SKM-1 treated with dmso at 0.1 percent for 144 hours (cell line): Measurements from ENCODE around the gene OMP.
A peak's percentile ranks its signal among the peaks of the same experiment; 100 is the strongest.

ENCODE experiments used
- DNase-seq: peaks from one replicate; lab custom pipeline; 2025; ENCODE audit not compliant: unreplicated experiment; lab: John Stamatoyannopoulos, UW

OMP gene

DNA sequence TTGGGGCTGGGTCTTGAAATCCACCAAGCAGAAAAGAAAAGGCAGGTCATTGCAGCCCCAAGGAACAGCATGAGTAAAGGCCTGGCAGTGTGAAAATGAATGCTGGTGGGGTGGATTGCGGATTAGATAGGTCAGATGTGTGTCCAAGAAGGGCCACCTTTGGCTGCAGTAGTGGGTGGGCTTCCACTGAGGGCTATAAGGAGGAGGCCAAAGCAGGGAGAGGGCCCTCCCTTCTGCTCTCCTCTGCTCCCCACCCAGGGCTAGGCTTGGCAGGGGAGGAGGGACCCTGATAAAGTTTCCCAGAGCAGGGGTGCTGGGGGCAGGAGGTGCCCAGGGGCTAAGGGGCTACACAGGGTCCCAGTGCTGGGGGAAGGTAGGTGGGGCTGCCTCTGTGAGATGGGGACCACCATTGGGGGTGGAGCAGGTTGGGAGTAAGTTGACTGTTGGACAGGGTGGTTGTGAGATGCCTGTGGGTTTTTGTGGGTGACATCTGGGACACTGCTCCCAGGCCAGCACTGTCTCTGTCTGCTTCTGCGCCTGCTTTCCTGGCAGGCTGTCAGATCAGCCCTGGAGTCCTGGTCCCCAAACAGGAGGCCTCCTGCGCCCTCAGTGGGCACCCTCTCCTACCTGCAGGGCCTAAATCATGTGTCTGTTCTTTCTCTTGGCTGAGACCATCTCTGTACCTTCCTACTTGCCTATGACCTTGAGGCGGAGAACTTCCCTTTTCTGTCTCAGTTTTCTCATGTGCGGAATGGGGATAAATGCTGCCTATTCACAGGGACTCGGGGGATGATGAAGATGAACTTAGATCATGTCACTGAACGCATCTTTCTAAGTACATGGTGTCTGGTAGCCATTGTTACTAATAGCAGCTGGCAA, 33.9 kb upstream of the OMP start:
- DNase-seq: no peak

- no peak for DNase-seq
Measured at GRCh38 chr11:77069336-77069968, 33.2 kb upstream of the OMP start.

DNA sequence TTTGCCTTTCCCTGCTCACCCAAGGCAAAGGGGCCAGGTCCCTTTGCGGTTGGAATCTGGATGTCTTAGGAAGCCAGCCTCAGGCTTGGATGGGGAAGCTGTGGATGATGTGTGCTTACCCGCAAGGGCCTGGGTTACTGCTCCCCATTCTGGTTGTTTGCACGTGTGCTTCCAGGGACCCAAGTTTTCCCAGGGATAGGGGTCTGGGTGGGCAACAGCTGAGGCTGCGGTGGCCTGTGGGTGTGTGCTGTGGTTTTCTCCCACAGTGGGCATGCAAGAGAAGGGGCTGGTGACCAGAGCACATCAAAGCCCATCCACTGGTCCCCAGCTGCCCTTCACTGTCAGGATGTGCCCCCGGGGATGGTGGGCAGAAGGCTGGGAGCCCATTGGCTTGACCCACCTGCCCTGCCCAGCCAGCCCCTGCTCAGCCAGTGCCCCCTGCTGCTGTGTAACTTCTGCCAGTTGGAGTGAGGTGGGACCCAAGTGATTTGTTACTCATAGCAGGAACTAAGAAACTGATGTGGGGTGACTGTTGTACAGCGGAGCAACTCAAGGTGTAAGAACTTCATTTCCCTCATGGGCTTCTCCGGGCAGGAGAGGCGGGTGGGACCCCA, 32.6 kb upstream of the OMP start:
- no peak for DNase-seq

DNA sequence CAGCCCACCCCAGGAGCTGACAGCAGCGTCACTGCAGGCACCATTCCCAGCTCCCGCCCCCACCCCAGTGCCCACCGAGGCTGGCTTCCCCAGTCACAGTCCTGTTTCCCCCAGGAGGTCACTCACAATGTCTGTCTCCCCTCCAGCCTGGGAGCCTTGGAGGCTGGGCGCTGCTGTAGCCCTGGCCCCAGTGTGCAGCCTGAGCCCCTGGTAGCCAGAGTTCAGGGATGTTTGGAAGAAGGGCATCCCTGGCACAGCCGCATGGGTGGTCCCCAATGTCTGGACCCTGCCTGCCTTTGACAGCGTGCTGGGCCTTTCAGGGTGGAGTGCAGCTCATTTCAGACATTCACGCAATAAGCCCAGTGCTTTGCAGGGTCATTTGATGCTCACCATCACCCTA, 31.6 kb upstream of the OMP start:
- DNase-seq: no peak

- peak; percentile 93 for DNase-seq
Measured at GRCh38 chr11:77071671-77072605, 30.7 kb upstream of the OMP start.

DNA sequence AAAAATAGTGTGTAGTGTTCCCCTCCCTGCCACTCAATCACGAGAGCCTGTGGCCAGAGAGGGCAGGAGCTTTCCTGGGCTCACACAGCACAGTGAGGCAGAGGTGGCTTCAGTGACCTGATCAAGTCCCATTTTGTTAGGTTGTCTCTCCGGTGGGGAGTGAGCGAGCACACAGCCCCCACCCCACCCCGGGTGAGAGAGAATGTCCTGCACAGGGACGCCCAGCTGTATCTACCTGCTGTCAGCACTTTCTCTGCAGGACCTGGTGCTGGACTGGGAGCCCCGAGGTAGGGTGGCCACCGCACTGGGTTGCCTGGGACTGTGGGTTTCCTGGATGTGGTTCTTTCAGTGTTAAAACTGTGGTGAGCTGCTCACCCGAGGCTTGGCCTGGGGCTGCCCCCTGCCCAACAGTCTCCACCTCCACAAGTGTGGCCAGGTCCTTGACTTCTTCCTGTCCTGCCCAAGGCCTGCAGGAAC, 29.8 kb upstream of the OMP start:
- no peak for DNase-seq

DNA sequence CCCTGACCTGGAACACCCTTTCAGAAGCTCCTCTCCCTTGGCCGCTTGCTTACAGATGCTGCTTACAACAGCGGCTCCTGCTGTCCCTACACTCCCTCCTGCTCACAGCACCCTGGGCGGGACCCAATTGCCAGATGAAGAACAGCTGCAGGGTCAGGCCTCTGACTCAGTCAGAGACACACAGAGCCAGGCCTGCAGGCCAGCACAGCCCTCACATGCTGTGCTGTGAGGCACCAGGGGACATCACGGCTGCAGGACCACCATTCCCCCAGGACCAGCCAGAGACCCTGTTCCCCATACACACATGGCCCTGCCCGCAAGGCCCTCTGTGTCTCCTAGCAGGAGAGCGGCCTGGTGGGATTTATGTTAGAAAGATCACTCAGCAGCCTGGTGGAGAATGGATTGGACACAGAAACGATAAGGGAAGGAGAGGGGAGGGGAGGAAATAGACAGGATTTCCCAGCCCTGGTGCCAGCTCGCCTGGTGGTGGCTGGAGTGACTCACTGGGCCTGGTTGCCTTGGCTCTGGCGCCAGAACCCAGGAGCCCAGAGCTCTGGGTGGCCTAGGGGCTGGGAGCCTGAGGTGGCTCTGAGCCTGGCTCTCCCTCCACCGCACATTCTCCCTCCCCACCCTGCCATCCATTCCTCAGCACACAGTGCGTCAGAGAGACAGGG, 29.2 kb upstream of the OMP start:
- no peak for DNase-seq

- DNase-seq: no peak
Measured at GRCh38 chr11:77074205-77074604, 28.4 kb upstream of the OMP start.

DNA sequence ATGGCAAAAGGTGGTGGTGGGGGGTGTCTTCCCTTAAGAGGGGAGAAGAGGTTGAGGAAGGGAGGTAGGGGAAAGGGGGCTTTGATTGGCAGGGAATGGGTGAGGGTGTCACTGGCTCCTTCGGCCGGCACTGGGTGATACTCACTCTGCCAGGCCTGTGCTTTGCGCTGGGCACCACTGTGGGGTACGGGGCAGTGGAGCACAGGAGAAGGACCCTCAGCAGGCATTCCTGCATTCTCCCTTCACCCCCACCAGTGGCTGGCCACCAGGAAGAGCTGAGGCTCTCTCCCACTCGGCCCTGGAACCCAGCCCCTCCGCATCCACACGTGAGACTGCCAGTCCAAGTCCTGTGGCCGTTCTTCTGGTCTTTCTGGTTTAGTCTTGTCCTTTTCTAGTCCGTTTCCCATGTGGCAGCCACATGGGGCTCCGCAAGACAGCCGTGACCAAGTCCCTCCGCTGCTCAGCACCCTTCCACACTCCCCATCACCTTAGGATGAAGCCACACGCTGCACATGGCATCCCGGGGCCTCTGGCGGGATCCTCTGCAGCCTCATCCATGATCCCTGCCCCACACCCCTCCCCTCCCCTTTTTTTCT, 27.9 kb upstream of the OMP start:
- DNase-seq: no peak

GRCh38 chr11:77075425-77075905, 27.2 kb upstream of the OMP start:
- no peak for DNase-seq

DNA sequence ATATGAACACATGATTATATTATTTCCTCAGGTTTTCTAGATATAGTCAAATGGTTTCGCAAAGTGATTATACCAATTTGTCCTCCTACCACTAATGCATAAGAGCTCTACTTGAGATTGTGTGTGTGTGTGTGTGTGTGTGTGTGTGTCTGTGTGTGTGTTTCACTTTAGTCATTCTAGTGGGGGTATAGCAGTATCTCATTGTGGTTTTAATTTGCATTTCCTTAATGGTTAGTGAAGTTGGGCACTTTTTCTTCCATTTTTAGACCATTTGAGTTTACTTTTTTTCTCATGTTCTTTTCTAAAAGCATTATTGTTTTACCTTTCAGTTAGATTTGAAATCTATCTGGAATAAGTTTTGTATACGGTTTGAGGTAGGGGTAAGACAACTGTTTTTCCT, 23.0 kb upstream of the OMP start:
- no peak for DNase-seq

DNA sequence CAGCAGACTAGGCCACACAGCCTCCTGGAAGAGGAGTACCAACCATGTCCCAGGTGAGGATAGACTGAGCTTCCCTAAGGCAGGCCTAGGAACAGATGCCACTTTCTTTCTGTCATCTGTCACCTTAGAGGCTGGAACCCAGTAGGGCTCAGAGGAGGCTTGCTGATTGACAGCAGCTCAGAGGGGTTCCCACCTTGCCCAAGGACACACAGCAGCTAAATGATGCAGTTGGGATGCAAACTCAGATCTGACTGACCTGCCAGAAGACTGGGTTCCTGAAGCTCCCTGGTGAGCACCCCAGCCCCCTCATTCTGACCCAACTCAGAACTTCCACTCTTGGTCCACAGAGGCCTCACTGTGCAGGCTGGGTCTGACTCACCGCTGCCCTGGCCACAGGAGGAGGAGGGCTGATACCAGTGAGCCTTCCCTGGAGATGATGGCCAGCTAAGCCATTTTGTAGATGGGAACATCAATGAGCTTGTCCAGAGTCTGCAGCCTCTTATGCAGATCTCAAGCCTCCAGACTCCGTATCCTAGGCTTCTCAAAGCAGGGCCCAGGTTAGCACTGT, 21.9 kb upstream of the OMP start:
- DNase-seq: no peak

- no peak for DNase-seq
Measured at GRCh38 chr11:77081381-77081851, 21.2 kb upstream of the OMP start.

GRCh38 chr11:77081976-77082836, 20.4 kb upstream of the OMP start:
- no peak for DNase-seq

DNA sequence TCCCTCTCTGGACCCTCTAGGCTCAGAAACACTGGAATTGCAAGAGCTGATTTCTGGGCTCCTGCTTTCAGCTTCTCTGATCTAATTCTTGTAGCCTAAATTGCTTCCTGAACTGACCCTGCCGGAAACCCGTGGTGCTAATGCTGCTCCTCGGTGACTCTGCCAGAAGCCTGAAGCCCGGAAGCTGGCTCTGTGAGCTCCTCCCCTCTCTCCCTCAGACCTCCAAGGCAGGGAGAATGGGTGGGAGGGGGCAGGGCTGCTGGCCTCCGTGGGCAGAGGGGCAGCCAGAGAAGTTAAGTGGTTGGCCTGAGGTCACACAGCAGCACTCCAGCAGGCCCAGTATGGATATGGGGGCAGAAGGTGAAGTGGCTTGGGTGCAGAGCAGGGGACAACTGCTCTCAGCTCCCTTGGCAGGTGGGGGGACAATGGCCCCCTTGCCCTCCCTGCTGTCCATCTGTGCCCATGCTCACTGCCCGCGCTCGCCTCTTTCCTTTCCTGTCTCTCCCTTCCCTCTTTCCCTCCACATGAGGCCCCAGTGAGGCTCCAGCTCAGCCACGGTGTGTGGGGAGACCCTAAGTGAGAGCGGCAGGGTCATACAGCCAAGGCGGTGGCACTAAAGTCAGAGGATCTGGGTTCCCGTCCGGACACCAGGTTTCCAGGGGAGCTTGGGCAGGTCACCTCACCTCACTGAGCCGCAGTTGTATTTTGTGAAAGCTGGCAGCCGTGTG, 19.6 kb upstream of the OMP start:
- no peak for DNase-seq

DNA sequence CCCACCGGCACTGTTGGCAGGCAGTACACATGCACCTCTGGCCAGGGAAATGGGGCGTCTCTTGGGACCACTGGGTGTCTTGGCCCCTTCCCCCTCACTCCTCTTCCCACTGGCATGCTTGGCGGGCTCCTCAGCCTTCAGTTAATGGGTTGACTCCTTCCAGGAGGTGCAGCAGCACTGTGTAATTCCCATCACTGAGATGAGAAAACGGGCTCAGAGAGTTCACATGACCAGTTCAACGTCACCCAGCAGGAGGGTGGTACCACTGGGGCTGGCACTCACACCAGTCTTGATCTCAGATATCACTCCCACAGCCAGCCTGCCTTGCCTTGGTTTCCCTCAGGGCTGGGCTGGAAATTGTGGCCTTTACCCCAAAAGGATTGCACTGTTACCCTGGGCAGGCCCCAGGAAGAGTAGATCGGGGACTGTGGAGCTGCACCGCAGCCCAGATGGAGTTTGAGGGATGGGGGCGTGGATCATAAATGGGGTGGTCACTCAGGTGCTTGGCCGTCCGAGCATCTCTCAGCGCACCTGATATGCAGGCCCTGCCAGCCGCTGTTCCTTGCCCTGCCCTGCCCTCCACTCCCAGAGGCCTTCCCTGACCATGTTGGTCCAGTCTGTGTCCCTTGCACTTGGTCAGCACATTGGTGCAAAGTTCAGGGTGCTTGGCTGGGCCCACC, 18.9 kb upstream of the OMP start:
- no peak for DNase-seq

DNA sequence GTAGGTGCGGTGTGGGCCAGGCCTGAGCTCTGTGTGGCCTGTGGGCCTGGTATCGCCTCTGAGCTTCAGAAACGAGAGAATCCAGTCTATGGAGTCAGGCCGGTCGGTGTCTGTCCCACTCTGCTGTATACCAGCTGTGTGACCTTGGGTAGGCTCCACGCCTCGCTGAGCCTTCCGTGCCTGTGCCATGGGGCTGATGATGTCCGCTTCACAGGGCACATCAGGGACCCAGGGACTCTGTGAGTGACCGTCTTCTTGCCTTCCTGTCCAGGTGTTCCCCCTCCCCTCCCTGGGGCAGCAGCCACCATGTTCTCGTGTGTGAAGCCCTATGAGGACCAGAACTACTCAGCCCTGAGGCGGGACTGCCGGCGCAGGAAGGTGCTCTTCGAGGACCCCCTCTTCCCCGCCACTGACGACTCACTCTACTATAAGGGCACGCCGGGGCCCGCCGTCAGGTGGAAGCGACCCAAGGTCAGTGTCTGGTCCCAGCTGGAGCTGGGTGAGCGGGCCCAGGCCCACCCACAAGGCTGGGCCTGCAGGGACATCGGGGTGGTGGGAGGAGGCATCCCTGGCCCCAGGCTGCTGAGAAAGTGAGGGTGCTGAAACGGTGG, 18.0 kb upstream of the OMP start:
- no peak for DNase-seq
